IPS-15b (cell line): ENCODE measurements around the gene PRRC2B.

Experiments
- H3K27me3 ChIP-seq: one replicate; pipeline ENCODE4 v1.6.1; 2013; ENCODE audit warnings: low read length; ENCODE audit not compliant: control insufficient read depth, insufficient read depth
- H3K36me3 ChIP-seq: one replicate; pipeline ENCODE4 v1.6.1; 2013; ENCODE audit warnings: low read length; ENCODE audit not compliant: control insufficient read depth, insufficient read depth
- H3K4me1 ChIP-seq: one replicate; pipeline ENCODE4 v1.6.1; 2013; ENCODE audit warnings: mild to moderate bottlenecking, low read length; ENCODE audit not compliant: control insufficient read depth, insufficient read depth
- H3K4me3 ChIP-seq: one replicate; pipeline ENCODE4 v1.5.1; 2013; ENCODE audit warnings: low read depth, low read length
- H3K9ac ChIP-seq: one replicate; pipeline ENCODE4 v1.6.1; 2013; ENCODE audit warnings: low read depth, mild to moderate bottlenecking, low read length
- H3K9me3 ChIP-seq: one replicate; pipeline ENCODE4 v1.6.1; 2013; ENCODE audit warnings: mild to moderate bottlenecking, low read length; ENCODE audit not compliant: control insufficient read depth, insufficient read depth

The PRRC2B gene

DNA sequence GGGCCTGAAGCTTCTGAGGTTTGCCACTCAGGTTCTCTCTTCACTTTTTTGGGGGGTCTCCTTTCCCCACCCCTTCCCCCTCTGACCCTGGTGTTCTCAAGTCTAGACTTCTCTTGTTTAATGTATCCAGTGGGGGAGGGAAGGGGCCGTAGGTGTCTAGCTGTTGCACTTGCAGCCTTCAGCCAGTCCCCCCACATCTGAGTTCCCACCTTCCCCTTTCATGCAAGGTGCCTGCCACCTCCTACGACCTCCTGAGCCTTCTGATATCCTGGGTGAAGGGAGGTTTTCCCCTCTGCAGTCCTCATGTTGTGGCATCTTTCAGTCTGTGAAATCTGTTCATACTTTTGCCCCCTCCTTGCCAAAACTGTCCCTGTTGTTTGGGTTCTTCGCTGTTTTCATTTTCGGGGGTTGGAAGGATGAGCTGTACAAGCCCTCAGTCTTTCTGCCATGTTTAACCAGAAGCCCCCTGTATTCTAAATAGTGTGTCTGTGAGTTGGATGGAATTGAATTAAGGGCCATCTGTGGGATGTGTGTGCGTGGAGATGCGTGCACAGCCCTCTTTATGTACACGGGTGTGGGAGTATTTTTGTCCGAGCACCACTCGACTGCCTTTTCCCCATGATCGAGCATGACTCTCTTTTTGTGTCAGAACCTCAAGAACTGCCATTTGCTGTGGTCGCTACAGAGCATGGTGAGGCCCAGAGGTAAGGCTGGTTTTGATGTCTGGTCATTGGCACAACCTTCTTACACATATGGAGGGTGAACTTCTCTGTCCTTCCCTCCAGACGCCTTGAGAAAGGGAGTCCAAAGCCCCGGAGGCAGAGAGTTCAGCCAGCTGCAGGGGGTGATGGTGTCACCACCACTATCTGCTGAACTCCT is 23.6 kb downstream of the PRRC2B start:
- Histone ChIP-seq H3K27me3 (no peaks in the 10 kb centered on the region), H3K4me1 (peaks cover 44% of the 10 kb centered on the region), H3K4me3 (no peak overlapping the region), H3K9ac (no peak overlapping the region), H3K36me3 (peaks cover 14% of the 10 kb centered on the region), H3K9me3 (peaks cover 4% of the 10 kb centered on the region)

DNA sequence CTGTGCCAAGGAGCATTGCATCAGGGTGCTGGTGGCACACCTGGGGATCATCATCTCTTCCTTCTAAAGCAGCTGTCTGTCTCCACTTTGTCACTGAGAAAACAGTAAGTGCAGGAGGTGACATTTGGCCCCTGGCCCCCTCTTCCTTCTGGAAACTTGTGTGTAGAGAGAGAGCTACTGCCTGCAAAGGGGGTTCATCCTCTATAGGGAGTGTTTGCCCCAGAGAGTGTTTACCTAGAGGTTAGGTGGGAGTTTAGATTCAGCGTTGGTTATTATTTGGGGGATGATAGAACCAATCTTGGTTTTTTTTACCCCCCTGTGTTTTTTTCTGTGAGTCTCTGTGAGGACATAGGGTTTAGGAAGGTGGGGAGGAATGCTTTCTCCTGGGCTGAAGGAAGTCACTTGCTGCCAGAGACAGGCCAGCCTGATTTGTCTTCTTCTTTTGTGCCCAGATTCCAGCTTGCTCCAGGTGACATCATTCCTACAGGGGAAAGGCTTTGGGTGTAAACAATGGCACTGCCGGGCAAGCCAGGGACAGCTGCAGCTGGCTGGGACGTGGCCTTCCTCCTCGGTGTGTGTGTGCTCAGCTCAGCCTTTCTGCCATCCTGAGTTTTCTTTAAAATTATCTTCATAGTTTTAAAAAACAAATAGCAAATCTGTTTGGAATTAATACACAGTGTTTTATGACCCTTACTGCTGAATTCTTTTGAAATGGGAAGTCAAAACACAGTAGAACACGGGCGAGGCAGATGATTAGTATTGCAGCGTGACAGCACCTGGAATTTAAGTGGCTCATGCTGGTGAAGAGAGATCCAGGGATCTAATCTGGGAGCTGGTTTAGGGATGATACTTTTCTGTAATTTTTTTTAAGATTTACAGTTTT is 24.5 kb downstream of the PRRC2B start:
- H3K9ac ChIP-seq: peak overlapping the region; percentile 26
- peaks cover 51% of the 10 kb centered on the region for H3K4me1 ChIP-seq
- H3K9me3 ChIP-seq: peaks cover 2% of the 10 kb centered on the region
- no peaks in the 10 kb centered on the region for H3K27me3 ChIP-seq
- no peak overlapping the region for H3K4me3 ChIP-seq
- H3K36me3 ChIP-seq: peaks cover 14% of the 10 kb centered on the region

DNA sequence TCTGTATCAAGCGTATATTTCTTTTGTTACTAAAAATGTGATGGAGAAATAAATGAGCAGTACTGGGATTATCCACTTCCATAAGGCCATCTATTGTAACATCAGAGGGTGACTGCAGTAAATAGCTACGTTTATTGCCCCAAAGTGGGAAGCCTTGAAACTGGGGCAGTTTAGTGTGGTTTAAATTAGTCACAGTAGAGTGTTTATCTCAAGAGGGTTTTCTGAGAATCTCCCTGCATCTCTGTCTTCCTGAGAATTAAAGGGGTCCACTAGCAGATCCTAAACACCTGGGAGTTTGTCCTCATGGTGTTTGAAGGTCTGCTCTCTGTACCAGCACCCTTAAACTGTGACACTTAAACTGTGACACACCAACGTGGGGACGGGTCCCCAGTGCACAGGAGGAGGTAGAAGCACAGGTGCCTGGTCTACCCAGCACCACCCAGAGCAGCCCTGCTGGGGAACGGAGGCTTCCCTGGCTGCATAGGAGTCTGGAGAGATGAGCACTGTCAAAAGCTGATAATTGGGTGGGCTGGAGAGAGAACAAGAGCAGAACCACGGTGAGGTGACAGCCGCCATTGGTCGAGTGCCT is 25.2 kb downstream of the PRRC2B start:
- Histone ChIP-seq H3K9me3 (no peaks in the 10 kb centered on the region), H3K36me3 (peaks cover 20% of the 10 kb centered on the region), H3K4me3 (no peak overlapping the region), H3K4me1 (peaks cover 54% of the 10 kb centered on the region), H3K9ac (no peak overlapping the region), H3K27me3 (no peaks in the 10 kb centered on the region)

DNA sequence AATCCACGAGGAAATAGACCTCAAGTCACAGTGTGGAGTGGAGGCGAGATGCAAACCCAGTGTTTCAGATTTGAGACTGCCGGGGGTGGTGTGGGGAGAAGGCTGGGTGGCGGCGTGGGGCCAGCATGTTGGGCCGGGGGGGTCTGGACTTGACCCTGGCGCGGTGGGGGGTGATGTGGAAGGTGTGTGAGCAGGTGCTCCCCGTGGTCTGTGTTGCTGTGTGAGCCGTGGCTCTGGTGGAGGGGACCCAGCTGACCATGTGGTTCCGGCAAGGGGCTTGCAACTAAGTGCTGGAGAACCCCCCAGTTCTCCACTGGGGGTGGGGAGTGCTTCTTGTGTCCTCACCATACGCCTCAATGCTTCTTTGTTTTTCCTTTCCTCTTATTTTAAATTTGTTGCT is 25.8 kb downstream of the PRRC2B start:
- peaks cover 14% of the 10 kb centered on the region for H3K36me3 ChIP-seq

DNA sequence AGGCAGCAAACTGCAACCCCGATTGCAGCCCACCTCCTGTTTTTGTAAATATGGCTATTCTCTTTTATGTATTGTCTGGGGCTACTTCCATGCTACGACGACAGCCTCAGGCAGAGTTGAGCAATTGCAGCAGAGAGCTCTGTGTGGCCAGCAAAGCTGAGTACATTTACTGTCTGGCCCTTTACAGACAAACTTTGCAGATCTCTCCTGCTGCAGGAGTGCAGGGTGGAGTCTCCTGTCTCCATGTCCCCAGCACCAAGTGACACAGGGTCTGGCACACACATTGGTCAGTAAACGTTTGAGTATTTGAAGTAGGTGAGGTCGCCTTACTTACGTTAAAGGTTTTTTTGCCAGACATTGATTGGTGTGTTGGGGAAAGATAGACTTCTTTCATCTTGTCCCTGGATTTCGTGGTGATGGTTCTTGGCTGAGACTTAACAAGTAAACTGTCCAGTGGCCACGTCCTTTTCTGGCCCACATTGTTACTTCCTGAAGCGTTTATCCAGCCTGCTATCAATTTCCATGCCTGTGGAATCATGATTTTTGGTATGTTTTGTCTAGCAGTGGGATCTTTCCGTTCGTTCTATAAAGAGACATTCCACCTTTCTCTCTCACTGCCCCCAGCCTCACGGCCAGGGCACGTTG is 27.2 kb downstream of the PRRC2B start:
- Histone ChIP-seq H3K4me1 (peaks cover 54% of the 10 kb centered on the region), H3K27me3 (no peaks in the 10 kb centered on the region), H3K9ac (no peak overlapping the region), H3K4me3 (peak overlapping the region; percentile 8), H3K9me3 (no peaks in the 10 kb centered on the region), H3K36me3 (peaks cover 14% of the 10 kb centered on the region)

More for the DNA sequence above, 25.8 kb downstream of the PRRC2B start:
- H3K9ac ChIP-seq: no peak overlapping the region
- peaks cover 54% of the 10 kb centered on the region for H3K4me1 ChIP-seq
- H3K27me3 ChIP-seq: no peaks in the 10 kb centered on the region
- no peaks in the 10 kb centered on the region for H3K9me3 ChIP-seq
- no peak overlapping the region for H3K4me3 ChIP-seq

DNA sequence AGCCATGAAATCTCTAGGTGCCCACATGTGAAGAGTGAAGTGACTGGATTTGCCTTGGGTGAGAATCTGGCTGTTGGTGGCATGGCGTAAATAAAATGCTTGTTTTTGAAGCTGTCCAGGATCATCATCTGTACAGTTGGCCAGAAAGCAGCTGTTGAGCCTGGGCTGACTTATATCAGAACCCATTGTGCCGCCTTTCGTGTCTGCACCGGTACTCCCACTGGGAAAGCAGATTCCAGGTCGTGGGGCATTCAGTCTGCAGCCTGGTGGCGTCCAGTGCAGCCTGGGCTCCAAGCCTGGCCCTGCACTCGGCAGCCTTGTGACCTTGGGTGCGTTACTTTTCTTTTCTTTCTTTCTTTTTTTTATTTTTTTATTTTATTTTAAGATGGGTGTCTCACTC is 27.8 kb downstream of the PRRC2B start:
- Histone ChIP-seq H3K9ac (no peak overlapping the region), H3K4me1 (peaks cover 51% of the 10 kb centered on the region), H3K36me3 (peaks cover 14% of the 10 kb centered on the region), H3K4me3 (no peak overlapping the region), H3K9me3 (no peaks in the 10 kb centered on the region), H3K27me3 (no peaks in the 10 kb centered on the region)

DNA sequence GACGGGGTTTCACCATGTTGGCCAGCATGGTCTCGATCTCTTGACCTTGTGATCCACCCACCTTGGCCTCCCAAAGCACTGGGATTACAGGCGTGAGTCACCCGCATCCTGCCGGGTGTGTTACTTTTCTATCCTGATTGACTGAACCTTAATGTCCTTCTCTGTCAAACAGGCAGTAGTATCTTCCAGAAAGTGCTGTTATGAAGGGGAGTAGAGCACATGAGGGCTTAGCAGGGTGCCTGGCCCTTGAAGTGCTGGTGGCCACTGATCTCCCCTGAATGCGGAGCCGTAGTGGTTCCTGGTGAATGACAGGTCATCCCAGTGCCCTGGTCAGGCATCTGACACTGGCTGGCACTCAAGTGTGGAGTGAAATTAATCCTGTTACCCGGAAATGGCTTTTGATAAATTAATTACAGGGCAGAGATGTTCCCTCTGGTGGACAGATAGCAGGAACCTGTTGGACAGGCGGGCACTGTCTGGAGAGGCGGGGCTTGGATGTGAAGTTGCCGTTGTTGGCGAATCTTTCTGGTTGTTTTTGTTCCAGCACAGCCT is 28.4 kb downstream of the PRRC2B start:
- H3K27me3 ChIP-seq: no peaks in the 10 kb centered on the region
- H3K9me3 ChIP-seq: no peaks in the 10 kb centered on the region
- peaks cover 46% of the 10 kb centered on the region for H3K4me1 ChIP-seq
- H3K4me3 ChIP-seq: peak overlapping the region; percentile 16
- peaks cover 12% of the 10 kb centered on the region for H3K36me3 ChIP-seq
- no peak overlapping the region for H3K9ac ChIP-seq

DNA sequence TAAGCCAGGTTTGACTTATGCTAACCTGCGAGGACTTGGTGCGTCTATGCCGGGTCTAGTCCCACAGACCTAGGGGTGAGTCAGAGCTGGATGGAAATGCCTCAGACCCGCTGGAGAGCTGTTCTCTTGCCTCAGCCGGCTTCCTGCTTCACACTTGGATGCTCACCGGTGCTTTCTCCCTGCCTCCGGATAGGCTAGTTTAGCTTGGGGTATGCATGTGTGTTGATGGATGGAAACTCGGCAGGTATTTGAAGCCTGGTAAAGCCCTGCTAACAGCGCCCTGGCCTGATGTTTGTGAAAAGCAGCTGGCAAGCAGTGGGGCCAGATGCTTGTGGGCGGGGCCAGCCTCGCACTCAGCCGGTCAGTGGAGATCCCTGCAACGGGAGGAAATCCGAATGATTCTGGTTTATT is 29.3 kb downstream of the PRRC2B start:
- peaks cover 8% of the 10 kb centered on the region for H3K36me3 ChIP-seq
- no peaks in the 10 kb centered on the region for H3K9me3 ChIP-seq
- H3K27me3 ChIP-seq: no peaks in the 10 kb centered on the region
- peaks cover 38% of the 10 kb centered on the region for H3K4me1 ChIP-seq
- no peak overlapping the region for H3K9ac ChIP-seq
- peak overlapping the region; percentile 16 for H3K4me3 ChIP-seq

DNA sequence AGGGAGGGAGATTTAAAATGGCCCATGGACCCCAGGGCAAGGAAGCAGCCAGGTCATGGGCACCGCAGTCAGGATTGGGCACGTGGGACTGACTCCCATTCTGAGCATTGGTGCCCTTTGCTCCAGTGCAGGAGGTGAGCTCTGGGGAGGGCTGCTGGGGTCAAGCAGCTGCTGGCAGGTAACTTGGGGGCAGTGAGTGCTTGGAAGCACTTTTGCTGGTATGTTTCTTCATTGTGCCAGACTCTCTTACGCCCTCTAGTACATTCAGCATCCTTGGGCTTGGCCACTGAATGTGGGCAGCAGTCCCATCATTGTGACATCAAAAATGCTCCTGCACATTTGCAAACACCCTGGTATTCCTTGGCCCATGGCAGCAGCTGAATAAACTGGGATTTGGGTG is 32.7 kb downstream of the PRRC2B start:
- H3K36me3 ChIP-seq: peaks cover 13% of the 10 kb centered on the region
- no peak overlapping the region for H3K9ac ChIP-seq
- H3K27me3 ChIP-seq: no peaks in the 10 kb centered on the region
- H3K4me3 ChIP-seq: no peak overlapping the region
- no peaks in the 10 kb centered on the region for H3K9me3 ChIP-seq
- H3K4me1 ChIP-seq: peaks cover 21% of the 10 kb centered on the region

DNA sequence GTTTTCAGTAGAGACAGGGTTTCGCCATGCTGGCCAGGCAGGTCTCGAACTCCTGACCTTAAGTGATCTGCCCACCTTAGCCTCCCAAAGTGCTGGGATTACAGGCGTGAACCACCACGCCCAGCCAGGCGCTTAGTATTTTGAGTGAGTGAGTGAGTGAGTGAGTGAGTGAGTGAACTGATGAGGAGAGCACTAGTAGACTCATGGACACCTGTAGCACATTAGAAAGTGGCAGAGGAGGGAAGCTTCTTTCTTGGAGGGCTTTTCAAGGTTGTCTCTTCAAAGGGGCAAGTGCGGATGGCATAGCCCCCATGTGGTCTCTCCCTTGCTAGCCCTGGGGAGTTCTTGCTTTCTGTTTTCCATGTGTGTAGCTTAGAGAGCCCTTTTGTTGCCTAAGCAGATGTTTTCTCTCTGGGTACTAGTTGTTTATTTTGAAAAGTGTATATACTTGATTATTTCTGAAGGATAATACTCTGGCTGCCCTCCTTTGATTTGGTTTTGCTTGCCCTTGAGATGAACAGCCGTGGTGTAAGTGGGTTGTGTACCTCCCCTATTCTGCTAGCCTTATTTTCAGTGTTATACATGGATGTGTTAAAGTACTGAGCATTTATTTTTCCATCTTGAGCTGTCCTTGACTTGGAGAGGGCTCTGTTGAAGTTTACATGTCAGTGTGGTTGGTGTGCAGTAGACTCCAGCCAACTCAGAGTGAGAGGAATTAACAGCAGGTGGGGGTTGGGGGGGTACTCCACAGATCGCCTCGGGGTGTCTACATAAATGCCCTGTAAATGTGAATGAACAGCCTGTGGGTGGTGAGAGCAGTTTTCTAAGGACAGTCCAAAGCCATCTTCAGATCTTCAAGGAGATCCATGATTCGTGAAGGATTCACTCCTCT is 35.5 kb downstream of the PRRC2B start:
- Histone ChIP-seq H3K9ac (peak overlapping the region; percentile 0), H3K27me3 (no peaks in the 10 kb centered on the region), H3K4me1 (peaks cover 19% of the 10 kb centered on the region), H3K4me3 (no peak overlapping the region), H3K9me3 (no peaks in the 10 kb centered on the region), H3K36me3 (peaks cover 27% of the 10 kb centered on the region)
